Measurements from ENCODE around the gene U2AF1L4. TPM values are rescaled to one million over a fixed set of nuclear protein-coding genes. Genes with fewer than 3 reads are reported as not detected.

The U2AF1L4 gene
- total RNA-seq, 1 donor from 2014 or later, result 24.9 TPM

DNA sequence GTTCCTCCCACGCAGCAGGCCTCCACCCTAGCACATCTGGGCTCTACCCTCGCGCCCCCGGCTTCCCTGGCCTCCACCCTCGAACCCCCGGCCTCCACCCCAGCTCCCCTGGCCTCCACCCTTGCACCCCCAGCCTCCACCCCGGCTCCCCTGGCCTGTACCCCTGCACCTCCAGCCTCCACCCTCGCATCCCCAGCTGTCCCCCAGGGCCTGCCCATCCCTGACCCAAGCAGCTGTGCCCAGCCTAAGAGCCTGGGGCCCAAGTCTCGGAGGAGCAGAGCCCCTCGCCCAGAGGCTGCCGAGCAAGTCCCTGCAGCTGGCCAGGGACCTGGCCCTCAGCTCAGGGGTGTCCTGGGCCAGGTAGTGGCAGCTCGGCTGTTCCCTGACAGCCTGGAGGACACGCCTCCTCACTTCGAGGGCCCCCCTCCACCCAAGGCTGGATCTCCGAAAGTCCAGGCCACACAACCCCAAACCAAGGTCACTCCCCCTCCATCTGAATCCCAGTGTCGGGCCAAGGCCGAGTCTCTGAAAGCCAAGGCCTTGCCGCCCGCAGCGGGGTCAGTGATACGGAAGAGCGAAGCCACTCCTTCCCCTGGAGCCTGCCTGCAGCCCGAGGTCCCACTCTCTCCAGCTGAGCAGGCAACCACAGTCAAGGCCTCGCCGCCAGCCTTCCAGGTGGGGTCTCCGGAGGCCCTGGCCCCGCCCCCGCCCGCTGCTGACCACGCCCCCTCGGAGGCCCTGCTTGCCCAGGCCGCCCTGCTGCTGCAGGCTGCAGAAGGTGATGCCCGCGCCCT is 22.3 kb upstream of the U2AF1L4 start:
- DNase-seq, result no peak
- Histone ChIP-seq H3K4me3 (peak overlapping the region; percentile 17), H3K27me3 (ENCODE audit: low read depth) (no peaks in the 10 kb centered on the region), H3K36me3 (peaks cover 30% of the 10 kb centered on the region), H3K9me3 (replicated peaks) (no peaks in the 10 kb centered on the region), H3K4me1 (peaks cover 9% of the 10 kb centered on the region), H3K27ac (replicated peaks) (no peak overlapping the region)
- intact Hi-C loops (cut with micrococcal nuclease), result no loop called here
- TF ChIP-seq, protein P1, sequence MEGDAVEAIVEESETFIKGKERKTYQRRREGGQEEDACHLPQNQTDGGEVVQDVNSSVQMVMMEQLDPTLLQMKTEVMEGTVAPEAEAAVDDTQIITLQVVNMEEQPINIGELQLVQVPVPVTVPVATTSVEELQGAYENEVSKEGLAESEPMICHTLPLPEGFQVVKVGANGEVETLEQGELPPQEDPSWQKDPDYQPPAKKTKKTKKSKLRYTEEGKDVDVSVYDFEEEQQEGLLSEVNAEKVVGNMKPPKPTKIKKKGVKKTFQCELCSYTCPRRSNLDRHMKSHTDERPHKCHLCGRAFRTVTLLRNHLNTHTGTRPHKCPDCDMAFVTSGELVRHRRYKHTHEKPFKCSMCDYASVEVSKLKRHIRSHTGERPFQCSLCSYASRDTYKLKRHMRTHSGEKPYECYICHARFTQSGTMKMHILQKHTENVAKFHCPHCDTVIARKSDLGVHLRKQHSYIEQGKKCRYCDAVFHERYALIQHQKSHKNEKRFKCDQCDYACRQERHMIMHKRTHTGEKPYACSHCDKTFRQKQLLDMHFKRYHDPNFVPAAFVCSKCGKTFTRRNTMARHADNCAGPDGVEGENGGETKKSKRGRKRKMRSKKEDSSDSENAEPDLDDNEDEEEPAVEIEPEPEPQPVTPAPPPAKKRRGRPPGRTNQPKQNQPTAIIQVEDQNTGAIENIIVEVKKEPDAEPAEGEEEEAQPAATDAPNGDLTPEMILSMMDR (IDR thresholded peaks at IDR 0.05; ENCODE audit: borderline replicate concordance), result no peak

DNA sequence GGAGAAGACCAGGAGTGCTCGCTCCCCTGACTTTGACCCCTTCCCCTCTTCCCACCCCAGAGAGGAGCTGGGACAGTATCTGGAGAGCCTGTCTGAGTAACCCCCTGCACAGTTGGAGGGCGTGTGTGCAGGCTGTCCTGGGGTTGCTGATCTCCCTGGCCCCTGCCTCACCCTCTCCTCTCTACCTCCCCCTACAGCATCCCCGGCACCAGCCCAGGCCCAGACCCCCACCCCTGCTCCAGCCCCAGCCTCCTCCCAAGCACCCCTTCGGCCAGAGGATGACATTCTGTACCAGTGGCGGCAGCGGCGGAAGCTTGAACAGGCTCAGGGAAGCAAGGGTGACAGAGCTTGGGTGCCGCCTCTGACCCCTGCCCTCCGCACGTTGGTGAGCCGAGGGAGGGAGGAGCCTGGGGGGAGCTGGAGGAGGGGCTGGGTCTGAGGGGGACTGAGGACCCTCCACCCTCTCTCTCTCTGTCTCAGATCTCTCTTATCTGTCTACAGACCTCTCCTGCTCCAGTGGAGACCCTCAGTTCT is 21.4 kb upstream of the U2AF1L4 start:
- peaks cover 9% of the 10 kb centered on the region for H3K4me1 ChIP-seq
- H3K9me3 ChIP-seq (replicated peaks), result no peaks in the 10 kb centered on the region
- TF ChIP-seq, protein P1 (IDR thresholded peaks at IDR 0.05; ENCODE audit: borderline replicate concordance), result no peak
- H3K4me3 ChIP-seq, result no peak overlapping the region
- H3K27ac ChIP-seq (replicated peaks), result no peak overlapping the region
- H3K27me3 ChIP-seq (ENCODE audit: low read depth), result no peaks in the 10 kb centered on the region
- peaks cover 39% of the 10 kb centered on the region for H3K36me3 ChIP-seq
- intact Hi-C loops (cut with micrococcal nuclease), result no loop called here
- DNase-seq, result no peak

DNA sequence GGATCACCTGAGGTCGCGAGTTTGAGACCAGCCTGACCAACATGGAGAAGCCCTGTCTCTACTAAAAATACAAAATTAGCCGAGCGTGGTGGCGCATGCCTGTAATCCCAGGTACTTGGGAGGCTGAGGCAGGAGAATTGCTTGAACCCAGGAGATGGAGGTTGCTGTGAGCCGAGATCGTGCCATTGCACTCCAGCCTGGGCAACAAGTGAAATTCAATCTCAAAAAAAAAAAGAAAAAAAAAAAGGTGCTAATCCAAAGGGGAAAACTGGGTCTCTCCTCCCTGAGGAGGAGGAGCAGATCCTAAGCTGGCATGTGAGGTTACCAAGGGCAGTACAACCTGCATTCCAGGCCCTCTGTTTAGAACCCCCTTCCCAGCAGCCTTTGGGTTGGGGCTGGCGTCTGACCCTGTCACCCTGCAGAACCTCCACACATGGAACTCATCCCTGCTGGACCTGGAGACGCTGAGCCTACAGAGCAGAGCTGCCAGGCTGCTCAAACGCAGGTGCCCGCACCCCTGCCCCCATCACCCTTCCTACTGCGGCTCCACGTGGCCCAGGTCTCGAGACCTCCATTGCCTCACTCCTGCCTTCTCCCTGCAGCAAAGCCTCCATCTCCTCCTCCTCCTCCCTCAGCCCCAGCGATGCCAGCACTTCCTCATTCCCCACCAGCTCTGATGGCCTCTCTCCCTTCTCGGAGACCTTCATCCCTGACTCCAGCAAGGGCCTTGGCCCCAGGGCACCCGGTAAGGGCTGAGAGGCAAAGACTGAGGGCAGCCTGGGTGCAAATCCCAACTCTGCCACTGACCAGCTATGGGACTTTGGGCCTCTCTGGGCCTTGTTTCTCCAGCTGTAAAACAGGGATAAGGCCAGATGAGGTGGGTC is 19.5 kb upstream of the U2AF1L4 start:
- no peak overlapping the region for H3K27ac ChIP-seq (replicated peaks)
- intact Hi-C loops (cut with micrococcal nuclease), result no loop called here
- H3K9me3 ChIP-seq (replicated peaks), result no peaks in the 10 kb centered on the region
- H3K36me3 ChIP-seq, result peaks cover 41% of the 10 kb centered on the region
- DNase-seq, result no peak
- H3K4me1 ChIP-seq, result peaks cover 18% of the 10 kb centered on the region
- no peaks in the 10 kb centered on the region for H3K27me3 ChIP-seq (ENCODE audit: low read depth)
- TF ChIP-seq, protein P1 (IDR thresholded peaks at IDR 0.05; ENCODE audit: borderline replicate concordance), result no peak
- no peak overlapping the region for H3K4me3 ChIP-seq

DNA sequence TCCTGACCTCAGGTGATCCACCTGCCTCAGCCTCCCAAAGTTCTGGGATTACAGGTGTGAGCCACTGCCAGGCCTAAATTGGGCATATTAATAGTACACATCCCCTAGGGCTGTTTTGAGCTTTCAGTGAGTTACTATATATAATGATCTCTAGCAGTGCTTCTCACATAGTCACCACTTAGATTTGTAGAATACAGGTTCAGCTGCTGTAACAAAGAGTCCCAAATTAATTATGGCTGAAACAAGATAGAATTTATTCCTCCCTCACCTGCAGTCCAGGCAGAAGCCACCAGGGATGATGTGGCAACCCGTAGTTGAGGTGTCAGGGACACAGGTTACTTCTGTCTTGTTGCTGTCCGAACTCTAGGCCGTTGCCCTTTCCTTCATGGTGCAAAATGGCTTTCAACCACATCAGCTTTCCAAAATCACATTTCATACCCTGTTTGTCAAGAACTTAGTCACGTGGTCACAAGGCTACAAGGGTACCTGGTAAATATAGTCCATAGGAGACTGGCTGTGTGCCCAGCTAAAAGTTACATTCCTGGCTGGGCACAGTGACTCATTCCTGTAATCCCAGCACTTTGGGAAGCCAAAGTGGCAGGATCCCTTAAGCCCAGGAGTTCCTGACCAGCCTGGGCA is 15.6 kb upstream of the U2AF1L4 start:
- TF ChIP-seq, protein P1 (IDR thresholded peaks at IDR 0.05; ENCODE audit: borderline replicate concordance), result no peak
- H3K27me3 ChIP-seq (ENCODE audit: low read depth), result no peaks in the 10 kb centered on the region
- no peak overlapping the region for H3K27ac ChIP-seq (replicated peaks)
- peaks cover 43% of the 10 kb centered on the region for H3K4me1 ChIP-seq
- no peak overlapping the region for H3K4me3 ChIP-seq
- H3K36me3 ChIP-seq, result peaks cover 41% of the 10 kb centered on the region
- DNase-seq, result no peak
- no peaks in the 10 kb centered on the region for H3K9me3 ChIP-seq (replicated peaks)
- intact Hi-C loops (cut with micrococcal nuclease), result no loop called here

DNA sequence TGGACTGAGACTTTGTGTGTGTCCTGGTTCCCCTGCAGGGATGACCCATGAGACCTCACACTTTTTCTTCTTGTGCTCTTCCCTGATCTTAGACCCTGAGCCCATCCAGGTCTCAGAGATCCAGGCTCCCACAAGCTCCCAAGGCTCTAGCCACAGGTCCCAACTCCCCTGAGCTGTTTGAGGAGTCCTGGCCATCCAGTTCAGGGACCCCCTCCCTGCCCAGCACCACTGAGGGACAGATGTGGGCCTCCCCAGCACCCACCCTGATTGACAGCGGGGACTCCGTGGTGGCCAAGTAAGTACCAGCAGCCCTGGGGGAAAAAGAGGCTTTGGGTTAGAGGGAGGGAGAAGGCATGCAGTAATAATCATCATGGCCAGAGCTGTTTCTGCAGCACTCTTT is 14.5 kb upstream of the U2AF1L4 start:
- H3K4me3 ChIP-seq, result no peak overlapping the region
- peaks cover 54% of the 10 kb centered on the region for H3K4me1 ChIP-seq
- intact Hi-C loops (cut with micrococcal nuclease), result no loop called here
- TF ChIP-seq, protein P1 (IDR thresholded peaks at IDR 0.05; ENCODE audit: borderline replicate concordance), result no peak
- peaks cover 31% of the 10 kb centered on the region for H3K36me3 ChIP-seq
- no peaks in the 10 kb centered on the region for H3K9me3 ChIP-seq (replicated peaks)
- H3K27ac ChIP-seq (replicated peaks), result no peak overlapping the region
- H3K27me3 ChIP-seq (ENCODE audit: low read depth), result no peaks in the 10 kb centered on the region
- no peak for DNase-seq
